GM12891 (cell line): ENCODE measurements around the gene DCAF15.
A peak's percentile ranks its signal among the peaks of the same experiment; 100 is the strongest.
"Not testable (repeated sequence)": the region's sequence is repeated elsewhere in the genome, so short reads cannot be mapped to it uniquely, and the experiment has no call there.

Experiments
- DNase-seq: peaks from one replicate; pipeline ENCODE4 v3.0.0; 2011; ENCODE audit warnings: low spot score; ENCODE audit not compliant: insufficient read length
- FAIRE-seq: peaks from 2 replicates; lab custom pipeline; 2011; peaks lifted over from hg19 to GRCh38; lab: Jason Lieb, UNC
- PAX5 ChIP-seq: IDR thresholded peaks from 2 replicates; pipeline ENCODE4 v1.6.1; 2011; ENCODE audit warnings: low read length, moderate library complexity, mild to moderate bottlenecking; ENCODE audit not compliant: insufficient read depth, severe bottlenecking
- POLR2A ChIP-seq: IDR thresholded peaks from 2 replicates; pipeline ENCODE4 v1.6.1; 2011; ENCODE audit warnings: low read depth, low read length, control low read depth
- POLR2AphosphoS5 ChIP-seq: IDR thresholded peaks from 2 replicates; pipeline ENCODE4 v1.6.1; 2011; ENCODE audit warnings: low read depth, low read length, control low read depth
- POU2F2 ChIP-seq: IDR thresholded peaks from 2 replicates; pipeline ENCODE4 v1.6.1; 2011; ENCODE audit warnings: low read depth, mild to moderate bottlenecking, control low read depth, low read length, moderate library complexity
- SPI1 ChIP-seq: IDR thresholded peaks from 2 replicates; pipeline ENCODE4 v1.6.1; 2011; ENCODE audit warnings: low read depth, low read length, control low read depth
- TAF1 ChIP-seq: IDR thresholded peaks from 2 replicates; pipeline ENCODE4 v1.6.1; 2011; ENCODE audit warnings: low read depth, low read length, control low read depth

DCAF15 gene

DNA sequence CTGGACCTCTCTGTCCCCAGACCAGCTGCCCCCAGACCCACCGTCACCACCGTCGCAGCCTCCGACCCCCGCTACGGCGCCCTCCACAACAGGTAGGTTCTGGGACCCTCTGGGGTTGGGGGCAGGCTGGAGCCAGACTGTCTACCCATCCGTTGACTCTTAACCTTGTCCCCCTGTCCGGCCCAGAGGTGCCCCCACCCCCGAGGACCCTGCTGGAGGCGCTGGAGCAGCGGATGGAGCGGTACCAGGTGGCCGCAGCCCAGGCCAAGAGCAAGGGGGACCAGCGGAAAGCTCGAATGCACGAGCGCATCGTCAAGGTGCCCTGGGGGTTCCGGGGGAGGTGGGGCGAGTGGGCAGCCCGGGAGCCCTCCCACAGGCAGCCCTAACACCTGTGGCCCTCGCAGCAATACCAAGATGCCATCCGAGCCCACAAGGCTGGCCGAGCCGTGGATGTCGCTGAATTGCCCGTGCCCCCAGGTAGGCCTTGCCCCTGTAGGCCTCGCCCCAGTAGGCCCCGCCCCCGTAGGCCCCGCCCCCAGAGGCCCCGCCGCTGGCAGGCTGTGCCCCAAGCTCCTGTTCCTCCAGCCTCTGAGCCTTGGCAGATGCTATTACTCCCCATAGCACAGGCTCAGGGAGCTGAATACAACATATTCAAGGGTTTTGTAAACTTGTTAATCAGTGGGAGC lies 33.4 kb upstream of the DCAF15 start:
- DNase-seq (no peak), FAIRE-seq (no peak)
- TF ChIP-seq PAX5 (no peak), SPI1 (no peak), TAF1 (no peak), POLR2AphosphoS5 (no peak), POLR2A (no peak), POU2F2 (no peak)

DNA sequence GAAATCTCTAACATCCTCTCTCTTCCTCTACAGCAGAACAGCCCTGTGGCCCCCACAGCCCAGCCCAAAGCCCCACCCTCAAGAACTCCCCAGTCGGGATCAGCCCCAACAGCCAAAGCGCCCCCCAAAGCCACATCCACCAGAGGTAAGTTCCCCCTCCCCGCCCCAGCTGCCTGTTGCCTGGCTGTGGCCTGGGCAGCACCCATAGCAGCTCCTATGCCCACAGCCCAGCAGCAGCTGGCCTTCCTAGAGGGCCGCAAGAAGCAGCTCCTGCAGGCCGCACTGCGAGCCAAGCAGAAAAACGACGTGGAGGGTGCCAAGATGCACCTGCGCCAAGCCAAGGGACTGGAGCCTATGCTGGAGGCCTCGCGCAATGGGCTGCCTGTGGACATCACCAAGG lies 31.8 kb upstream of the DCAF15 start:
- TF ChIP-seq TAF1 (no peak), POLR2AphosphoS5 (no peak), PAX5 (no peak), SPI1 (no peak), POU2F2 (no peak), POLR2A (no peak)
- DNase-seq (no peak), FAIRE-seq (no peak)

DNA sequence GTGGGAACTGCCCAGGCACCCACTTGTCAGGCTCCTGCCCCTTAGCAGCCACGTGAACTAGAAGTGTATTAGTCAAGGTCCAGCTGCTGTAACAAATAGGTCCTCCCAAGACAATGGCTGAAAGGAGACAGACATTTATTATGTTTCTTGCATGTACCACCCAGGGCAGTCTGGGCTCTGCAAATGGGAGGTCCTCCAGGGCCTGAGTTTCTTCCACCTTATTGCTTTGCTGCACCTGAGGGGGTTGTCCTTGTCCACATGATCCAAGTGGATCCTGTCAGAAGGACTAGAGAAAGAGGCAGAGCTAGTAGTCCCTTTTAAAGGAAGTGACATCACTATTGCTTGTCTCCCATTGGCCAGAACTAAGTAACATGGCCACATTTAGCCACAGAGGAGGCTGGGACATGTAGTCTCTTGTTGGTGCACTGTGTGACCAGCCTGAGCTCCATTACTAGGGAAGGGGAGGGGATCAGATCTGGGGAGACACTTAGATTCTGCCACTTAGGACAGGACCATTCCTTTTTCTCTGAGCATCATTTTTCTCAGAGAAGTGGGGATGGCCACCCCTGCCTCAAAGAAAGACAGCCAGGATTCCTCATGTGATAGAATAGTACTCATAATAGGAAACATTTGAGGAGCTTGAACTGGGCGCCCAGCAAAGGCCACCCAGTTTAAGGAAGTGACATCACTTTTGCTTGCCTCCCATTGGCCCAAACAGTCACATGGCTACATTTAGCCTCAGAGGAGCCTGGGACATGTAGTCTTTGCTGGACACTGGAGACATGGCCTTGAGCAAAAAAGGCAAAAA lies 31.2 kb upstream of the DCAF15 start:
- FAIRE-seq (peak; percentile 94), DNase-seq (no peak)
- no peak for TF ChIP-seq PAX5
- 0 out of 2 replicates have a peak, but pooled peaks have one; percentile 35 for TF ChIP-seq SPI1

DNA sequence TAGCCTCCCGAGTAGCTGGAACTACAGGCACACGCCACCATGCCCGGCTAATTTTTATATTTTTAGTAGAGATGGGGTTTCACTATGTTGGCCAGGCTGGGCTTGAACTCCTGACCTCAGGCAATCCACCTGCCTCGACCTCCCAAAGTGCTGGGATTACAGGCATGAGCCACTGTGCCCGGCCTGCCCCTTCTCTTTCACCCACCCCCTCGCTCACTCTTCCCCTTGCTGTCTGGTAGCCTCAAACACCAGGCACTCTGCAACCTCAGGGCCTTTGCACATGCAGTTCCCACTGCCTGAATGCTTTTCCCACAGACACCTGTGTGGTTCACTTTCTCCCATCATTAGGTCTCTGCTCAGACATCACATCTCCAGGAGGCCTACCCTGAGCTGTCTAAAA lies 30.2 kb upstream of the DCAF15 start:
- not testable (repeated sequence) for FAIRE-seq, DNase-seq

DNA sequence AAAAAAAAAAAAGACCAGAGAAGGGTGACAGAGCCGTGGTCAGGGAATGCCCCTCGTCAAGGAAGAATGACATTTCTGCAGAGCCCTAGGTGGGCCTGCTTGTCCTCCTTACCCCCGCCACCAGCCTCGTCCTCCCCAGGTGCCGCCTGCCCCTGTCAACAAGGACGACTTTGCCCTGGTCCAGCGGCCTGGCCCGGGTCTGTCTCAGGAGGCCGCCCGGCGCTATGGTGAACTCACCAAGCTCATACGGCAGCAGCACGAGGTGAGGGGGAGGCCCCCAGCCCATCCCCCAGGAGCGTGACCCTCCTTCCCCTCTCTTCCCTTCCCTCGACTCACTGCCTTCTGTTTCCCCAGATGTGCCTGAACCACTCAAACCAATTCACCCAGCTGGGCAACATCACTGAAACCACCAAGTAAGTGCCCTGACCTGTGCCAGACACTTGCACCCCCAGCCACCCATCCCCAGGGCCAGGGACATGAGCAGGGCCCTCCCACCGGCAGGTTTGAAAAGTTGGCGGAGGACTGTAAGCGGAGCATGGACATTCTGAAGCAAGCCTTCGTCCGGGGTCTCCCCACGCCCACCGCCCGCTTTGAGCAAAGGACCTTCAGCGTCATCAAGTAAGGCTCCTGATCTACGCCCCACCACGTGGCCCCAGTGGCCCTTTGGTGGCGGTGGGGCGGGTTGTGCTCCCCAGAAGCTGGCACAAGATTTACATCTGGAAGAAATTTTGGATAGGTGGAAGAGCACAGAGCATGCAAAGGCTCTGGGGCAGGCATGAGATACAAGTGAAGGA lies 28.9 kb upstream of the DCAF15 start:
- TF ChIP-seq TAF1 (no peak), POLR2AphosphoS5 (no peak), POLR2A (no peak), SPI1 (no peak), PAX5 (no peak), POU2F2 (no peak)
- DNase-seq (no peak), FAIRE-seq (no peak)

DNA sequence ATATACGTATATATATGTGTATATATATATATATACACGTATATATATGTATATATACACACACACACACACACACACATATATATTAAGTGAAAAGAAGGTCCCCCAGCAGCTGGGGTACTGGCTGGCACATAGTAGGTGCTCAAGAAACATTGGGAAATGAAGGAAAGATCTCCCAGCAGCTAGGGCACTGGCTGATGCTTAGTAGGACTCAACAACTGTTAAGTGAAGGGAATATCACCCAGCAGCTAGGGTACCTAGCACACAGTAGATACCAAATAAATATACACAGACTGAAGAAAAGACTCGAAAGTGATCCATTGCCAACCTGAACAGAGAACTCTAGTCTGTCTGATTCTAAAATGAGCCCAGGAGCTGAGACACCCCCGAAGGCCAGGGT lies 26.3 kb upstream of the DCAF15 start:
- TF ChIP-seq POLR2AphosphoS5 (no peak), POLR2A (no peak), PAX5 (no peak), TAF1 (no peak), SPI1 (no peak), POU2F2 (no peak)
- FAIRE-seq: no peak
- DNase-seq: no peak

DNA sequence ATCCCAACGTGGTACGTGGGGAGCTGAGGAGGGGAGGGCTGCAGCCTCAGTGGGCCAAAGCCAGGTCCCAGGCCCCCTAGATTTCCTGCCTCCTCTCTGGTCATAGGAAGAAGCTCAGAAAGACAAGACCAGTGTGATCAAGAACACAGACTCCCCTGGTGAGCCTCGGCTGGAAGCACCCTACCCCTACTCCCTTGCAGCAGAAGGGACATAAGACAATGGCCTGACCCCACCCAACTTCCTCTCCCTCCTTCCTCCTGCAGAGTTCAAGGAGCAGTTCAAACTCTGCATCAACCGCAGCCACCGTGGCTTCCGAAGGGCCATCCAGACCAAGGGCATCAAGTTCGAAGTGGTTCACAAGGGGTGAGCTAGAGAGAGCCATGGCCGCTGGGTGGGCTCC lies 25.6 kb upstream of the DCAF15 start:
- no peak for DNase-seq
- no peak for TF ChIP-seq TAF1
- TF ChIP-seq POLR2AphosphoS5: no peak
- FAIRE-seq: no peak

DNA sequence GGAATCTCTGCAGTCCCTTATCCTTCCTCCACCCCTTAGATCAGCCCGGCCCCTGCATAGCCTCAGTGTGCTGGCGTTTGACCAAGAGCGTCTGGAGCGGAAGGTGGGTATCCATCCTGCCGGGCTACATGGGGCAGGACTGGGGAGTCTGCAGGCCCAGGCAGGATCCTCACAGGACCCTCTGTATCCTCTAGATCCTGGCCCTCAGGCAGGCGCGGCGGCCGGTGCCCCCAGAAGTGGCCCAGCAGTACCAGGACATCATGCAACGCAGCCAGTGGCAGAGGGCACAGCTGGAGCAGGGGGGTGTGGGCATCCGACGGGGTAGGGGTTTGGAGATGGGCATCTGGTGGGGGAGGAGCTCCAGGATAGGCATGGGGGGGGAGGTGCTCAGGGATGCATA lies 23.0 kb upstream of the DCAF15 start:
- FAIRE-seq (no peak), DNase-seq (no peak)
- TF ChIP-seq TAF1 (no peak), POLR2AphosphoS5 (no peak), POLR2A (no peak)

DNA sequence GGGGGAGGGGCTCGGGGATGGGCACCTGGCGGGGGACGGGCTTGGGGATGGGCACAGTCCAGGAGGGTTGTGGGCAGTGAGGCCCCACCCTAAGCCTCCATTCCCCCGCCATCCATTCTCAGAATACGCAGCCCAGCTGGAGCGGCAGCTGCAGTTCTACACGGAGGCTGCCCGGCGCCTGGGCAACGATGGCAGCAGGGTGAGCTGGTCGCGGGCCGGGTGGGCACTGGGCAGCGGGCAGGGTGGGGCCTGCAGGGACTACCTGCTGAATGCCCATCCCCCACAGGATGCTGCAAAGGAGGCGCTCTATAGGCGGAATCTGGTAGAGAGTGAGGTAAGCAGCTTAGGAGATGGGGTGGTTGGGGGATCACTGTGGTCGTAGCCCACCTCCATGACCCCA lies 22.4 kb upstream of the DCAF15 start:
- FAIRE-seq (no peak), DNase-seq (no peak)
- TF ChIP-seq POLR2AphosphoS5 (no peak), TAF1 (no peak), SPI1 (no peak), PAX5 (no peak), POLR2A (no peak), POU2F2 (no peak)

DNA sequence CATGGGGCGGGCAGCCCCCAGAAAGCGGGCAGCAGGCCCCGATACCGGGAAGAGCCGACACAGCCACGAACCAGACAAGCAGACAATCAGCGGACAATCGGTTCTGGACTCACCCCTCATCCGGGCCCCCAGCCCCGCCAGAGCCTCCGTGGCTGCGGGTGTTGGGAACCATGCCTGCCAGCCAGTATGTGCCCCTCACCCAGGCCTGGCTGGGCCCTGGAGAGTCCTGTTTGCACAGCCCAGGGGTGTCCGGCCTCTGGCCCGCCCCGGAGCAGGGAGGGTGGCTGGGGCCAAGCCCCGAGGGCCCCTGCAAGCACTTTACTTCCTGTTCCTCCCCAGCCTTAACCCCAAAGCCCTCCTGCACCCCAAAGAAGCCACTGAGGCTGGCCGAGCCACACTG lies 21.9 kb upstream of the DCAF15 start:
- DNase-seq (no peak), FAIRE-seq (no peak)
- TF ChIP-seq POU2F2 (no peak), SPI1 (no peak)
